ENCODE measurements around the gene POLDIP3. TPM values are rescaled to one million over a fixed set of nuclear protein-coding genes. Genes with fewer than 3 reads are reported as not detected.

Gene POLDIP3
- total and polyA plus RNA-seq, 7 donors: 25.8 to 45.9 (median 34.3) TPM

DNA sequence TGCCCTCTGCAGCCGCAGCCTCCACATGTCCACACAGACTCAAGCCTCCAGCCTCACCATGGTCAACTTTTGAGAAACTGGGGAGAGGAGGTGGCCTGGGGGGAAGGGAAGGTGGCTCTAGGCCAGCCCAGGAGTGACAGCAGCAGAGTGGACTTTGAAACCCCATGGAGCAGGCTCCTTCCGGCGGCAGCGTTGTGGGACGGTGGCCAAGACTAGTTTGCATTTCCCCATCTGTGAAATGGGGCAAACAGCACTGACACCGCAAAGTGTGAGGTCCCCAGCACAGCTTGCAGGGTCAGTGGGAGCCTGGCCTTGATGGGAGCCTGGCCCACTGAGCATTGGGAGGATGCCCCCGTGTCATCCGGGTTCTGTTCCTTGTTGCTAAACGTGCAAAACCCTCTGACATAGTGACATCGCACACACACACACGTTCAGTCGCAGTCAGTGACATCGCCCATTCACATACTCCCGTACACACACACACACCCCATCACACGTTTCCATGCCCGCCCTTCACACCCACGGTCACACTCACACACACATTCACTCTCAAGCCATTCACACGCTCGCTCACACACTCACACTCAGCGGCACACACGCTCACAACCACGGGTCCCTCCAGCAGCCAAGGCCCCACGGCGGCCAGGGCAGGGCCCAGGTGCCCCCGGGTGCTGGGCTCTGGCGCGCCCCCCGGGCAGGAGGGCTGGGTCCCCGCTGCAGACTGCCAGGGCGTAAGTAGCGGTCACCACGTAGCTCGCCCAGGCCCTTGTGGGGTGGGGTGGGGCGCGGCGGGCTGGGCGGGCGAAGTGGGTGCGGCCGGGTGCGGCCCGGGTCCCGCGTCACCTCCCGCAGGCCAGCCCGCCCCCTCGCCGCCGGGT lies 33.9 kb upstream of the POLDIP3 start:
- Histone ChIP-seq H3K9me3 (no peaks in the 10 kb centered on the region), H3K4me1 (peaks cover 0 to 57% (median 52%) of the 10 kb centered on the region in 4 donors), H3K4me3 (peak overlapping the region; percentile 95 to 99 (median 97)), H3K27me3 (no peaks in the 10 kb centered on the region), H3K36me3 (no peaks in the 10 kb centered on the region), H3K27ac (peak overlapping the region; percentile 95 to 98 (median 96))
- no peak for DNase-seq
- 1 to 2% methylated on average over 49 of the region's 49 CpGs for WGBS, 2 donors
- TF ChIP-seq, protein P1, sequence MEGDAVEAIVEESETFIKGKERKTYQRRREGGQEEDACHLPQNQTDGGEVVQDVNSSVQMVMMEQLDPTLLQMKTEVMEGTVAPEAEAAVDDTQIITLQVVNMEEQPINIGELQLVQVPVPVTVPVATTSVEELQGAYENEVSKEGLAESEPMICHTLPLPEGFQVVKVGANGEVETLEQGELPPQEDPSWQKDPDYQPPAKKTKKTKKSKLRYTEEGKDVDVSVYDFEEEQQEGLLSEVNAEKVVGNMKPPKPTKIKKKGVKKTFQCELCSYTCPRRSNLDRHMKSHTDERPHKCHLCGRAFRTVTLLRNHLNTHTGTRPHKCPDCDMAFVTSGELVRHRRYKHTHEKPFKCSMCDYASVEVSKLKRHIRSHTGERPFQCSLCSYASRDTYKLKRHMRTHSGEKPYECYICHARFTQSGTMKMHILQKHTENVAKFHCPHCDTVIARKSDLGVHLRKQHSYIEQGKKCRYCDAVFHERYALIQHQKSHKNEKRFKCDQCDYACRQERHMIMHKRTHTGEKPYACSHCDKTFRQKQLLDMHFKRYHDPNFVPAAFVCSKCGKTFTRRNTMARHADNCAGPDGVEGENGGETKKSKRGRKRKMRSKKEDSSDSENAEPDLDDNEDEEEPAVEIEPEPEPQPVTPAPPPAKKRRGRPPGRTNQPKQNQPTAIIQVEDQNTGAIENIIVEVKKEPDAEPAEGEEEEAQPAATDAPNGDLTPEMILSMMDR (IDR thresholded peaks at IDR 0.05): no peak
- TF ChIP-seq POLR2A (IDR thresholded peaks at IDR 0.05): peak; percentile 14 to 69
- TF ChIP-seq POLR2AphosphoS5 (IDR thresholded peaks at IDR 0.05): peak in 3 of 4 donors; percentile 30 to 55 (median 32)
- TF ChIP-seq EP300 (IDR thresholded peaks at IDR 0.05): no peak
- intact Hi-C loops (cut with DNase I): loop anchor here (5.0 to 10.0 kb wide), 3 partner anchors 206 to 539 kb away; partner anchors contain the start of genes ARFGAP3, PACSIN2 and TTLL12

DNA sequence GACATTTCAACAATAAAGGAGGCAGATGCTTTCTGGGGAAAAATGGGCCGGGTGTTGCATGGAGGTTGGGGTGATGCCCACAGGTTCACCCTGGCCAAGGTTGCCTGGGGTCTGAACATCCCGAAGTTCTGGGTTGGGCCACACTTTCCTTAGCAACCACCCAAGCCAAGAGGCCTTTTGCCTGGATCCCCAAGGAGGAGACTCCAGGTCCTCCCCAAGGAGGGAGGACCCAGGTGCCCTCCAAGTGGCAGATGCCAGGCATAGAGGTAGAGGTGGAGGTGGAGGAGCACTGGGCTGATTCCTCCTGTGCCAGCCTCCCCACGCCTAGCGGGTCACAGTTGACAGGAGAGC lies 33.3 kb upstream of the POLDIP3 start:
- Histone ChIP-seq H3K4me1 (peaks cover 0 to 64% (median 58%) of the 10 kb centered on the region in 4 donors), H3K27me3 (no peaks in the 10 kb centered on the region), H3K4me3 (peak overlapping the region; percentile 95 to 99 (median 97)), H3K36me3 (no peaks in the 10 kb centered on the region), H3K27ac (peak overlapping the region; percentile 95 to 98 (median 96)), H3K9me3 (no peaks in the 10 kb centered on the region)
- 22 to 63% methylated on average over 4 of the region's 4 CpGs for WGBS, 2 donors
- intact Hi-C loops (cut with DNase I): loop anchor here (5.0 to 10.0 kb wide), 3 partner anchors 207 to 539 kb away; partner anchors contain the start of genes ARFGAP3, PACSIN2 and TTLL12
- no peak for DNase-seq
- TF ChIP-seq POLR2AphosphoS5 (IDR thresholded peaks at IDR 0.05) (no peak), POLR2A (IDR thresholded peaks at IDR 0.05) (no peak), EP300 (IDR thresholded peaks at IDR 0.05) (no peak)
- TF ChIP-seq, protein P1 (IDR thresholded peaks at IDR 0.05): no peak

DNA sequence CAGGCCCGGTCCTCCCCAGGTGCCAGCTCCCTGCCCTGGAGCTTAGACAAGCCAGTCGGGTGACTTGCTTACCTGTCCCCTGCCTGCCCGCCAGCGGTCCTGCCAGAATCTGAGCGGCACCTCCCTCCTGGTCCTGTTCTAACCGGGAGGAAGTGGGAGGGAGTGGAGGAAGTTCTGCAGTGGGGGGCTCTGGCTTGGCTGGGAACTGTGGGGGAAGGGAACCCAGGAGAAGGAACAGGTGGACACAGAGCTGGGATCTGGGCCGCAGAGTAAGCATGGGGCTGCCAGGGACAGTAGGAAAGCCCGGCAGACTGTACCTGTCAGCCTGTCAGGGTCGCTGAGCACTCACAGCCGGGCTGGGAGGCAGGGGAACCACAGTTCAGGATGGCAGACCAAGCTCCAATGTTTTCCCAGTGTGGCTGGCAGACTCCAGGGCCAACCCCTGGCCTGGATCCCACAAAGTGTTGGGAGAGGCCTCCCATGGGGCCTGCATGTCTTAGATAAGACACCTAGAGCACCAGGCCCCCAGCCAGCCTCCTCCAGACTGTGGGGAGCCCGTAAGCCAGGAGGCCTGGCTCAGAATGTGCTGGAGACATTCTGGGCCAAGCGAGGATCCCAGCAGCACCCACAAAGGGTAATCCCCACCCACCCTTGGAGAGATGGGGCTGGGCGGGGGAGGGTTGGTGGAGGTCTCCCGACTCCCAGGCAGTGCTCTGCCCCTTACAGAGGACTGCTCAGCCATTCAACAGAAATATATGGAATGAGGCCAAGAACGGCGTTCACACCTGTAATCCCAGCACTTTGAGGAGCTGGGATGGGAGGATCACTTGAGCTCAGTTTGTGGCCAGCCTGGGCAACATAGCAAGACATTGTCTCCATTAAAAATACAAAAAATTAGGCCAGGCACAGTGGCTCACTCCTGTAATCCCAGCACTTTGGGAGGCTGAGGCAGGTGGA lies 32.2 kb upstream of the POLDIP3 start:
- peak in 1 of 4 donors; percentile 12 for TF ChIP-seq POLR2AphosphoS5 (IDR thresholded peaks at IDR 0.05)
- TF ChIP-seq, protein P1 (IDR thresholded peaks at IDR 0.05): no peak
- Histone ChIP-seq H3K27ac (peak overlapping the region; percentile 95 to 98 (median 96)), H3K27me3 (no peaks in the 10 kb centered on the region), H3K4me1 (peaks cover 0 to 75% (median 66%) of the 10 kb centered on the region in 4 donors), H3K36me3 (no peaks in the 10 kb centered on the region), H3K9me3 (no peaks in the 10 kb centered on the region), H3K4me3 (peak overlapping the region; percentile 6 to 34 (median 26))
- intact Hi-C loops (cut with DNase I): loop anchor here (5.0 to 10.0 kb wide), 3 partner anchors 208 to 540 kb away; partner anchors contain the start of genes ARFGAP3, PACSIN2 and TTLL12
- WGBS, 2 donors: 15 to 49% methylated on average over 16 of the region's 16 CpGs
- DNase-seq: no peak

DNA sequence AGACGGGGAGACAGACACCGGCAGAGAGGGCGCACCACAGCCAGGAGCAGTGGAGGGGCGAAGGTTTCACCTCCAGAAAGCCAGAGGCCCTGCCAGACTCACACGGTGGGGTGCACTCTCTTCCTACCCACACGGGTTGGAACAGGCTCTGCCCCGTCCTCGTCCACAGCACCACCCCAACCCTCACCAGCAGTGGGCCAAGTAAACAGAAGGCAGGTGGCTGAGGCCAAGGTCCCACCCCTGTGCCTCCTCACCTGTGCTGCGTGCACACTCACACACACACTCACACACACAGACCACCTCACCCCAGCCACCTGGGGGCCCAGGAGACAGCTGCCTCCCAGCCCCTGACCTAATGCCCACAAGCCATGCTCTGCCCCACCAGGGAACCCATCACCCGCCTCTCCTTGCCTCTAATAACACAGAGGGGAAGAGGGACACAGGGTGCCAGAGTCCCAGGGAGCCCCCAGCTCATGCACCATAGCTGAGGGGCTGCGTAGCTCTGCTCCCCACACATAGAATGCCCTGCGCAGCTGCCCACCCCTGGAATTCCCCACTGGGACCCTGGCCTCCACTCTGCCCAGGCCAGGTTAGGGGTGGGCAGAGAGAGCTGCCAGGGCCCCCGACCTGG lies 31.4 kb upstream of the POLDIP3 start:
- DNase-seq: no peak
- Histone ChIP-seq H3K4me1 (peaks cover 0 to 78% (median 68%) of the 10 kb centered on the region in 4 donors), H3K9me3 (no peaks in the 10 kb centered on the region), H3K36me3 (no peaks in the 10 kb centered on the region), H3K27ac (peak overlapping the region; percentile 95 to 98 (median 96)), H3K4me3 (peak overlapping the region; percentile 6 to 34 (median 26)), H3K27me3 (no peaks in the 10 kb centered on the region)
- WGBS, 2 donors: 27 to 51% methylated on average over 13 of the region's 13 CpGs
- no peak for TF ChIP-seq POLR2AphosphoS5 (IDR thresholded peaks at IDR 0.05)
- TF ChIP-seq, protein P1 (IDR thresholded peaks at IDR 0.05): no peak
- intact Hi-C loops (cut with DNase I): loop anchor here (2.0 to 10.0 kb wide), 4 partner anchors 25 to 541 kb away; partner anchors contain the start of genes ARFGAP3, PACSIN2 and TTLL12

All from sigmoid colon (tissue), 7 donors.